Fibroblast of lung (primary cell): ENCODE measurements around the gene TM7SF2.

ENCODE experiments used
- EZH2 ChIP-seq: IDR thresholded peaks from 2 replicates; pipeline ENCODE4 v1.5.1; 2012; ENCODE audit warnings: low read length, control low read depth, mild to moderate bottlenecking; ENCODE audit errors: missing control alignments
- TF ChIP-seq, protein P1 (sequence below), 2 donors: IDR thresholded peaks in 1 of 2; conservative IDR thresholded peaks in 1 of 2; 1 replicate in 1 of 2; 2 replicates in 1 of 2; pipeline ENCODE4 v1.5.1; 2011 to 2012; ENCODE audit warnings: low read length in 2 of 2, control low read depth in 1 of 2, inconsistent platforms in 1 of 2, low read depth in 1 of 2, mild to moderate bottlenecking in 1 of 2

DNA sequence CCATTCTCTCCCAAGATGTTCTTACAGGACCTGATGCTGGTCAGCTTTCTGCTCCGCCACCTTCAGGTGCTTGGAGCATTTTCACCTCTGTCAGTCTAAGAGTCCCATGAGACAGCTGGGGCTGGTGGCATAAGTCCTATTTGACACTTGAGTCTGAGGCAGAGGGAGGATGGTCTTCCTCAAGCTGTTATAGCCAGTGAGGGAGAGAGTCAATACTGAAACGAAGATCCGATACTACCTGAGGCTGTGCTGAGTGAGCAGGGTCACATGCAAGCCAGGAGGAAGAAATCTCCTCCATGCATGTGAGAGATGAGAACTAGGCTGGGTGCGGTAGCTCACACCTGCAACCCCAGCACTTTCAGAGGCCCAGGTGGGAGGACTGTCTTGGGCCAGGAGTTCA lies 22.1 kb upstream of the TM7SF2 start:
- TF ChIP-seq, protein P1, sequence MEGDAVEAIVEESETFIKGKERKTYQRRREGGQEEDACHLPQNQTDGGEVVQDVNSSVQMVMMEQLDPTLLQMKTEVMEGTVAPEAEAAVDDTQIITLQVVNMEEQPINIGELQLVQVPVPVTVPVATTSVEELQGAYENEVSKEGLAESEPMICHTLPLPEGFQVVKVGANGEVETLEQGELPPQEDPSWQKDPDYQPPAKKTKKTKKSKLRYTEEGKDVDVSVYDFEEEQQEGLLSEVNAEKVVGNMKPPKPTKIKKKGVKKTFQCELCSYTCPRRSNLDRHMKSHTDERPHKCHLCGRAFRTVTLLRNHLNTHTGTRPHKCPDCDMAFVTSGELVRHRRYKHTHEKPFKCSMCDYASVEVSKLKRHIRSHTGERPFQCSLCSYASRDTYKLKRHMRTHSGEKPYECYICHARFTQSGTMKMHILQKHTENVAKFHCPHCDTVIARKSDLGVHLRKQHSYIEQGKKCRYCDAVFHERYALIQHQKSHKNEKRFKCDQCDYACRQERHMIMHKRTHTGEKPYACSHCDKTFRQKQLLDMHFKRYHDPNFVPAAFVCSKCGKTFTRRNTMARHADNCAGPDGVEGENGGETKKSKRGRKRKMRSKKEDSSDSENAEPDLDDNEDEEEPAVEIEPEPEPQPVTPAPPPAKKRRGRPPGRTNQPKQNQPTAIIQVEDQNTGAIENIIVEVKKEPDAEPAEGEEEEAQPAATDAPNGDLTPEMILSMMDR (conservative IDR thresholded peaks at IDR 0.05 in 1 of 2, IDR thresholded peaks at IDR 0.05 in 1 of 2; ENCODE audit: low read depth in 1 of 2, low read length in 2 of 2), result no peak
- no peak for TF ChIP-seq EZH2
